GM21423 (cell line): ENCODE measurements around the gene SNTB2.

Experiments
- ATAC-seq: cut with Tn5 transposase; IDR thresholded peaks from one replicate; pipeline ENCODE4 v1.9.1; 2021; ENCODE audit warnings: mild to moderate bottlenecking, moderate library complexity; ENCODE audit not compliant: unreplicated experiment

SNTB2 gene

DNA sequence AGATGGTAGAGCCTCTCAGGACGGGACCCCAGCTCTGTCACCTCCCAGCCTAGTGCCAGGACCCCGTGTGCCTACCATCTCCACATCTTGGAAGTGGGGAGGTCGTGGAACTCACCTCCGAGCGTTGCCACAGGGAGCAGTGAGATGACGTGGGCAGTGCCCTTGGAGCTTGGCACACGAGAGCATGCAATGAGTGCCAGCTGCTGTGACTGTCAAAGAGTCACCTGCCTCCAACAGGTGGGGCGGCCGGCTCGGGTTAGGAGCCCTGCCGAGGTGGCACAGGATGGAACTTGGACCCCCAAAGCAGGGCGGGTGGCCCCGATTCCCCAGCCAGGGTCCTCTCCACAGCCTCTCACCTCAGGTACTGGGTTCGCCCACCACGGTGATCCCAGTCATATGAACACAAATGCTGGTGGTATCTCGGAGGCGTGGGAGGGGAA lies 129.7 kb downstream of the SNTB2 start:
- ATAC-seq, result no peak

DNA sequence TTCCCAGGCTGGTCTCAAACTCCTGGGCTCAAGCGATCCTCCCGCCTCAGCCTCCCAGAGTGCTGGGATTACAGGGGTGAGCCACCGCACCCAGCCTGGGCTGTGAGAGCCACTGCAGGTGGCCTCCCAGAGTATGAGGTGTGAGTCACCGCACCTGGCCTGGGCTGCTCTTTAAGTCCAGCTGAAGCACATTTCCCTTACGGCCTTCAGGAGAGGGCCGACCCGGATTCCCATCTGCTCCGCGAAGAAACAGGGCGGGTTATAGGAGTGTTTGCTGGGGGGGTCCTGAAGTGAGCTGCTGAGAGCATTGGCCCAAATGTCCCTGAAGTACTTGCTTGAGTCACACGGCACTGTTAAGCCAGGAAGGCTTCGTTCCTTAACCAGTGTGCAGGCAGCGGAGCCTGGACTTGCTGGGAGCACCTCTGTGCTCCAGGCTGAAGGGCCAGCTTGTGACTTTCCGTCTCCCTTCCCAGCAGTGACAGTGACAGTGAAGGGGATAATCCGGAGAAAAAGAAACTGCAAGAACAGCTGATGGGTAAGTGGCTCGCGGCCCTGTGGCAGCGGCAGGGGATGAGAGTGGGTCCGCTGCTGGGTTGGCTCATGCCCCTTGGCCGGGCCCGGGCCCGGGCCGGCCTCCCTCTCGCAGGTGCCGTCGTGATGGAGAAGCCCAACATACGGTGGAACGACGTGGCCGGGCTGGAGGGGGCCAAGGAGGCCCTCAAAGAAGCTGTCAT lies 131.4 kb downstream of the SNTB2 start:
- ATAC-seq, result no peak

DNA sequence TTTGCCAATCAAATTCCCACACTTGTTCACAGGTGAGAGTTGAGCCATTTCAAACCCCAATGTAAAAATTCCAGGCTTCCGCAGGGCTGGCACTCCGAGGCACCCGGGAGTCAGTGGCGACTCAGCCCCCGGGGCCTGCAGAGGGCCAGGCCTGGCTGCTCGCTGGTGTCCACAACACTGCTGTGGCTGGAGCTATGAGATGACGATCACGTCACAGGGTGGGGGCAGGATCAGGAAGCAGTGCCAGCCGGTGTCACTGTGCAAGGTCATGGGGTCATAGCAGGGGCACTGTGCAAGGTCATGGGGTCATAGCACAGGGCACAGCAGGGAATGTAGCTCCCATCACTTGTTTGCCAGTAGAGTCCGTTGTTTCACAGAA lies 131.9 kb downstream of the SNTB2 start:
- no peak for ATAC-seq

DNA sequence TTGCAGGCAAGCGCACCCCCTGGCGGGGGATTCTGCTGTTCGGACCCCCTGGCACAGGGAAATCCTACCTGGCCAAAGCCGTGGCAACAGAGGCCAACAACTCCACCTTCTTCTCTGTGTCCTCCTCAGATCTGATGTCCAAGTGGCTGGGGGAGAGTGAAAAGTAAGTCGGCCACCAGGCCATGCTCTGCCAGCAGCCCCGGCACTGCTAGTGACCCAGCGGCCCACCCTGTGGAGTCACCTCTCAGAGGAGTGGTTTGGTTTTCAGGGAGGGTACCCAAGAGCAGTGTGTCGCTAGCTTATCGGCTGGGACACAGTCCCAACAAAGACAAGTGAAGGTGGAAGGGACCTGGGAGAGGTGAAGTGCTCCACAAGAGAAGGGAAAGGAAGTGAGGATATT lies 132.4 kb downstream of the SNTB2 start:
- no peak for ATAC-seq

DNA sequence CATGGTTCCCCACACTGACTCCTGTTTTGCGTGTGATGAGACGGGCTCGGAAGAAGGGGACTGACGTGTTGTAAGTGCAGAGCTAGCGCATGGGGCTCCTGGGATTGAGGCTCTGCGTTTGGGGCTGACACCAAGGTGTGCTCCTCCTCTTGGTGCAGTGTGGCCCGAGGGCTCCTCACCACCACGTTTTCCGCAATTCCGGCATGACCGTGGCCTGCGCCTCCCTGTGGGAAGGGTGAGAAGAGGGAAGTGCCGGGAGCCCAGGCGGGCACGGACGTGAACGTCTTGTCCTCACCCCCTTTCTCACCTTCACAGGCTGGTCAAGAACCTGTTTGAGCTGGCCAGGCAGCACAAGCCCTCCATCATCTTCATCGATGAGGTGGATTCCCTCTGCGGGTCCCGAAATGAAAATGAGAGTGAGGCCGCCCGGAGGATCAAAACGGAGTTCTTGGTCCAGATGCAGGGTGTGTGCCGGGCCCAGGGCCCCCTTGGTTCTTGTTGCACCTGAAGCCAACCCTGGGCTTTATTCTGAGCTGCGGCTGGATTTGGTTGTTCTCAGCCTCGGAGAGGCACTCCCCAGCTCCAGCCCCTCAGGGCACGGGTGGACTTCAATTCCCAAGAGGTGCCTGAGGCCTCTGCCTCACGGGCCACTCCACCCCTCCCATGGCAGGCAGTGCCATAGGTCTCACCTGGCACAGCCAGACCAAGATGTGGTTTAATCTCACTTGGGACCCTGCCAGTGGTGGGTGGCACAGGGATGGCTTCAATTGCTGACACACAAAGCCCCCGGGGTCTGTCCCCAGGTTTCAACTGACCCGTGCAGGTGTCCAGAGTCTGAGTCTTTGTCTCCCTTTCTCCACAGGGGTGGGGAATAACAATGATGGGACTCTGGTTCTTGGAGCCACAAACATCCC lies 133.1 kb downstream of the SNTB2 start:
- ATAC-seq, result no peak

DNA sequence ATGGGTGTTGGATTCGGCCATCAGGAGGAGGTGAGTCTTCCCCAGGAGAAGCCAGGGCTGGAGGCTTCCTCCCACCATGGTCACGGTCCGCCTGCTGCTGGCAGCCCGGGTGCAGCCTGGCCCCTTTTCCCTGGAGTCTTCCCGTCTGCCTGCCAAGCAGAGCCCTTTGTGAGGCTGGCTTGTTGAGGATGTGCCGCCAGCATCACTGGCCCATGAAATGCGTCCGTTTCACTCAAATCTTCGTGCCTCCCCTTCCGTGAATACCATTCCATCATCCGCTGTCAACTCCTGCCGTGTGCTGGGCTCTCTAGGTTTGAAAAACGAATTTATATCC lies 133.7 kb downstream of the SNTB2 start:
- no peak for ATAC-seq

DNA sequence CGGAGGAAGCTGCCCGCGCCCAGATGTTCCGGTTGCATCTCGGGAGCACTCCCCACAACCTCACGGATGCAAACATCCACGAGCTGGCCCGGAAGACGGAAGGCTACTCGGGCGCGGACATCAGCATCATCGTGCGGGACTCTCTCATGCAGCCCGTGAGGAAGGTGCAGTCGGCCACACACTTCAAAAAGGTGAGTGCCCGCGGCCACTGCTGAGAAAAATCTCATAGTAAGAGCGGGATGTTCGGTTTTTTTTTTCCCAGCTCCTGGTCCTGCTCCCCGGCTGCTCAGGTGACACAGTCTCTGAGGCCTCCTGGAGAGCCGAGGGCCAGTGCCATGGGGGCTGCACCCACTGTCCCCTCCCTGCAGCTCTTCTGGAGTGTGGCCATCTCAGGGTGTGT lies 134.1 kb downstream of the SNTB2 start:
- ATAC-seq, result no peak

DNA sequence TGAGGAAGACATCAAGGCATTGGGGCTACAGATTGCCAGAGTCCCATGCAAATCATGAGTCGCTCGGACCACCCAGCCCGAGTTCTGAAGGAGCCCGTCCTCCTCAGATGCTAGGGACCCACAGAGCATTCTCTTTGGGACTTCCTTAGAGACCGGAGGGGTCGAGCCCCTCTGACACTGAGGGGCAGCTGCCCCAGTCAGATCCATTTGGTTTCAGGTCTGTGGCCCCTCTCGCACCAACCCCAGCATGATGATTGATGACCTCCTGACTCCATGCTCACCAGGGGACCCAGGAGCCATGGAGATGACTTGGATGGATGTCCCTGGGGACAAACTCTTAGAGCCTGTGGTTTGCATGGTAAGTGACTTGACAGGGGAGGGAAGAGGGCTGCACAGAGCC lies 135.4 kb downstream of the SNTB2 start:
- ATAC-seq, result no peak

DNA sequence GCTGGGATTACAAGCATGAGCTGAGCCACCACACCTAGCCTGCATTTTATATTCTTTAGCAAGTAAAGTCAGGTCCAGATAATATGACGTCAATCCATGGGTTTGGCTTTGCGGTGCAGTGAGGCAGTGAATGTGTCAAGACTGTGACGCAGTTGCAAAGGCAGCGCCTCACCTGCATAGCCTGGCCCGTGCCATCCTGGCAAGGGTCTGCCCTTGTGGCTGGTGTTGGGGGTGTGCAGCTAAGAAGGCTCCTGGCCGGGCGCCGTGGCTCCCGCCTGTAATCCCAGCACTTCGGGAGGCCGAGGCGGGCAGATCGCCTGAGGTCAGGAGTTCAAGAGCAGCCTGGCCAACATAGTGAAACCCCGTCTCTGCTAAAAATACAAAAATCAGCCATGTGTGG lies 136.5 kb downstream of the SNTB2 start:
- ATAC-seq, result no peak

DNA sequence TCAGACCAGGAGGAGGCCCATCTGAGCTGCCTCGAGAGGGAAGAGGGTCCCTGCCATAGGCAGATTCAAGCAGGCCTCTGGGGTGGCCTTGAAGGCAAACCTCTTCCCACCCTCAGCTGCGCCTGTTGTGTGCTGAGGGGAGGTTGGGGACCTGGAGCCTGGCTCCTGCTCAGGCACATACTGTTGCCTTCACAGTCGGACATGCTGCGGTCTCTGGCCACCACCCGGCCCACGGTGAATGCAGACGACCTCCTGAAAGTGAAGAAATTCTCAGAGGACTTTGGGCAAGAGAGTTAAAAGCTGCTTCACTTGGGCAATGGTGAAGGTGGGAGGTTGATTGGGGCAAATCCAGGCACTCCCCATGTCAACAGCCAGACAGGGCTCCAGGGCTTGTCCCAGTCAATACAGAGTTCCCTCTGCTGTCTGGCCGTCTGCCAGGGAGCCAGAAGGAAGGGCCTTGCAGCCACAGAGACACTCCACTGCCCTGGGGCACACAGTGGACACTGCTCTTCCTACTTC lies 137.1 kb downstream of the SNTB2 start:
- no peak for ATAC-seq

DNA sequence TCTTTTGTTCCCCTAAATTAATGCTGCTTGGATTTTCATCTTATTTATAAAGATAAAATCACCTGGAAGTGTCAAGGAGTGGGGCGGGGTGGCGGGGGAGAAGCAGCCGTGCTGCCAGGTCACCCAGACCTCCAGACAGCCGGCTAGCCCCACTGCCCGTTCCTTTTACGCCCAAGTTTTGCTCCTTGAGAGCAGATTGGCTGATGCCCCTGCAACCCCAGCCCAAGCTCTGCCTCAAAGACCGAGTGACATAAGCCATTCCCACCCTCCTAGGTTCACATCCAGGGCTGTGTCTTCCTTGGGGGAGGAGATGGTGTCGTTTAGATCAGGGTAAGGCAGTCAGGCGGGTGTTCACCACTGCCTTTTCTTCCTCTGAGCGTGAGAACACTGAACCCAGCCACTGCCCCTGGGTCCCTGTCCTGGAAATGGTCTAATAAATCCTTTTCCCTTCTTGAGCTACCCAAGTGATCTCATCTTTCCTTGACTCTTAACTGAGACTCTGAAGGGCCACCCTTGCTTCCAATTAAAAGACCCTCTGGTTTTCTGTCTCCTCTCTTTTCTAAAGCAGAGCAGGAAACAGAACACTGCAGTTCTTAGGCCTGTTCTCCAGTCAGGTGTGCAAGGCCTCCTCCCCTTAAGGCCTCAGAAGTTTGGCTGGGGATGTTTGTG lies 137.8 kb downstream of the SNTB2 start:
- ATAC-seq, result no peak

DNA sequence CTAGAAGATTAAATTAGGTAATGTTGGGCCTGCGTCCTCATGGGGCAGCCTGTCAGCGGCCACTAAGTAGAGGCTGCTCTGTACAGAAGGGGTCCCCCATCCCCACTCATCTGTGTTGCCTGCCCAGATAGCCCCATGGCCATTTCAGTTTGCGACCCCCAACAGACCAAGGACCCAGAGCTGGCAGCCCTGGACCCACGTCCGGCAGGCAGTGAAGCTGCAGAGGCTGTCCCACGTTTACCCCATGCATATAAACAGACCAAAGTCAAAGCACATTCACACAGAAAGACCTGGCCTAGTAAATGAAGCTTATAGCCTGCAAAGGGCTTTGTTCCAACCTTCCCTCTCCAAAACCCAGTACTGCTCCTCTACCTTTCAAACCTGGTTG lies 138.8 kb downstream of the SNTB2 start:
- no peak for ATAC-seq

DNA sequence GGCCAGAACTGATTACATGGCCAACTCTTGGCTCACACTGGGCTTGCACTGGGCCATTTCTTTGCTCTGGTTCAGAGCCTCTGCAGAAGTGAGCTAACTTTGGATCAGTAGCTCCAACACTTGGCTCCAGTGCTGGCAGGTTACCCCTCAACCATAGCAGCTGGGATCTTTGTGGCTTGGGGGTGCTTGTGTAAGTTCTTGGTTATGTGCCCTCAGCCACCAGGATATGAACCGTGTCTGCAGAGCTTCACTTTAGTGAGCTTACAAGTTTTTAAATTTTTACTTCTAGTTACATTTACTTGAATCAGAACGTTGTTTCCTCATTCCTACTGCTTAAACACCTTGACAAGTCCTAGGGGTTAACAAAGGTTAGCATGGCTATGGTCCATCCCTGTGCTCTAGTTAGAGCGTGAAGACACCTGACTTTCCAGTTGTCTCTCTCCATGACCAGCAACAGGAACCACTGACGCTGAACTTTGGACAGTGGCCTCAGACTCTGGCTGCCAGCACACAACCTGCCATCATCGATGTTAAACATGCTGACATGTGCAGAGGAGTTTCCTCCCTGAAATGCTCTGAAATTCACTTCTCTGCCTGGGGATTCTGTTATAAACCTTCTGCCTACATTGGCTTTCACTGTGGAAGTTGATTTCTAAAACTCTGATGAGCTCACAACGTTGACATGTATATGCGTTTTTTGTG lies 139.4 kb downstream of the SNTB2 start:
- ATAC-seq, result no peak

DNA sequence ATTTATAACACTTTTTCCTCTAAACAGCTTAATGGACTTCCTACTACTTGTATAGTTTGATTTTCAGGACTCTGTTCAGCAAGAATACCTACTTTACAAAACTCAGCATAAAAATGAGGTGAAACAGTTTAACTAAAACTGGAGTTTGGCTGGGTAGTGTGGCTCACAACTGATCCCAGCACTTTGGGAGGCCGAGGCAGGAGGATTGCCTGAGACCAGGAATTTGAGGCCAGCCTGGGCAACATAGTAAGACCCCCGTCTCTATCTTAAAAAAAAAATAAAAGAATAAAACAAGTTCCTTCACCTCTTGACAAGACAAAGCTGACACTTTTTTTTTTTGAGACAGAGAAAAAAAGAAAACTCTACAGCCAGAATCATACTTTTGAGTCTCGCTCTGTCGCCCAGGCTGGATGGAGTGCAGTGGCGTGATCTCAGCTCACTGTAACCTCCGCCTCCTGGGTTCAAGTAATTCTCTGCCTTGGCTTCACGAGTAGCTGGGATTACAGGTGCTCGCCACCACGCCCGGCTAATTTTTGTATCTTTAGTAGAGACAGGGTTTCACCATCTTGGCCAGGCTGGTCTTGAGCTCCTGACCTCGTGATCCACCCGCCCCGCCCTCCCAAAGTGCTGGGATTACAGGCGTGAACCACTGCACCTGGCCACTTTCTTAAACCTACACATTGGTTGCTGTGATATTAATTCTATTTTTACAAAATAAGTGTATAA lies 140.8 kb downstream of the SNTB2 start:
- ATAC-seq, result no peak

DNA sequence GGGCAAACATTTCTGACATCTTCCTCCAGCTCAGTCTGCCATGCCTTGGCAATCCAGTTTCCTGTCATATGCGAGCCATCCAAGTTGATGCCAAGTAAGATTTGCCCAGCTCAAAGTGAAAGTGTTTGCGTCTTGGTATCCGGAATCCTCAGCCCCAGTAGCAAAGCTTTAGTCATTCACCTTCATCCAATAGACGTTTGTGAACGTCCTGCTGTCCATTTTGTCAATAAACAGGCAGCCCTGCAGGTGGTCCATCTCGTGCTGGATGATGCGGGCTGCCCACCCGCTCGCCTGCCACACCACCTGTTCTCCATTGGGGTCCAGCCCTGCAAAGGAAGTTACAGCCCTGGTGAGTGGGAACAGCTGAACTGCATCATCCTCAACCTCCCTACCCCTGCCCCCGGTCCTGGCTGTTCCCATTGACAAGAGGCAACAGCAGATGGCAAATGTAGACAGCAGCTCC lies 141.9 kb downstream of the SNTB2 start:
- ATAC-seq, result no peak

DNA sequence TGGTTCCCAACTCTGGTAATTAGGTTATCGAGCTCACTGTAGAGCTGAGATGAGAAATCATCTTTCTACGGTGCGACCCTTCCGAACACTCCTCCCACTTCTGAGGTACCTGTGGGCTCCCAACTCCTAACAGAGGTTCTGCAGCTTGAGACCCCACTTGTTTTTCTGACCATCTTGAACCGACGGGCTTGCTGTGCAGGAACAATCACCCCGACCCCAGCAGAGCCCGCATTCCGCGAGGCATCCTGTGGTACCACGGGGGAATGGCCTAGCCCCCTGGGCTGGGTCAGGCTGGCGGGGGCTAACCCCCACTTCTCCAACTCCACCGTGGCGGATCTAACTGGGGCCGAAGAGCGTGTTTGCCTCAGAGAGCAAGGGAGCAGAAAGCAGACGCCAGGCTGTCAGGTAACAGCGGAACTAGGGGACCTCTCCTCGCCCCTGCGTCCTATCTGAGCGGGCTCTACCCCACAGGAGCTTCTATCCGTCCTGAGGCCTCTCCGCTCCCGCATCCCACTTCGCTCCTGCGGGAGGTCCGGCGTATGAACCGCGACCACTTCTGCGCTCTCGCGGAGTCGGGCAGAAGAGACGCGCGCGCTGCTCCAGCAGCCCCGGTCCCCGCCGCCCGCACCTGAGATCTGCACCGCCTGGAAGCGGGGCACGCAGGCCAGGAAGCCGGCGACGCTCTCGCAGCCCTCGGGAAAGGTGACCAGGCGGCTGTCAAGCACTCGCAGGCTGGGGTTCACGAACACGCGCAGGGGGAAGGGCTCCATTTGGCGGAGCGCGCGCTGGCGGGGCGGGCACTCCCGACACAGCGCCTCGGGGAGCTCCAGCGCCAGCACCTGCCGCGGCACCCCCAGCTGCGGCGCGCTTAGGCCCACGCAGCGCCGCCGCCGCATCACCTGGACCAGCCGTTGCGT lies 142.7 kb downstream of the SNTB2 start:
- ATAC-seq, result peak; percentile 30

DNA sequence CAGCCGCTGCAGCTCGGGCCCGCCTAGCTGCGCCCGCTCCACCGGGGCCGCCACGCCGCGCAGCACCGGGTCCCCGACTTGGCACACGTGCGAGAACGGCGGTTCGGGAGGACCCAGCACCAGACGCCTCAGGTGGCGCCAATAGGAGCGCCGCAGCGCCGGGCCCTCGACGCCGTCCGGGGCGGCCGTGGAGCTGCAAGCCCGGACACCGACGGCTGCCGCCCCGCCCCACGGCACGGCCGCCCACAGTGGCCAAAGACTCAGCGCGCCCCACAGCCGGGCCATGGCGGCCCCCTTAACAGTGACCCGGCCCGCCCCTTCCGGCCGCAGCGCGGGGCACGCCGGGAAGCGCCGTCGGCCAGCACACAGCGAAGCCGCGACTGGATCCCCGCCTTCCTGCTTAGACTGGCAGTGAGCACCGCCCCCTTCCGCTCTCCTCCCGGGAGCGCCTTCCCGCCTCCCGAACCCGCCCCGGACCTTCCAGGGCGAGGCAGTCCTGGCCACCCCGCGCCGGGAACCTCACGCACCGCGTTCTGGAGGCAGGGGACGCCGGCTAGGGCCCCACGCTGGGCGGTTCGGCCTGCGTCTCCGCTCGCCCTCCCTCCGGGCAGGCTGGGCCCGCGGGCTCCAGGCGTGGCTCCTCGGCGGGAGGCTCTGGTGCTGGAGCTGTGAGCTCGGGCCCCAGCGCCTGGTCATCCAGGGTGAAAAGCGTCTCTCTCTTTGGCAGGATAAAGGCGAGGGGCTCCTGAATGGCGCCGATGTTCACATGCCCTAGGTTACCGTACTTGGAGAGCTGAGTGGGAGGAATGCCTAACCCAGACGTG lies 143.5 kb downstream of the SNTB2 start, which contains the start of gene PDF:
Gene PDF (minus strand): TSS at position 303 of the 824 bp plus-strand sequence. CDS start 18 bp downstream, at position 285.
- ATAC-seq, result peak; percentile 91

DNA sequence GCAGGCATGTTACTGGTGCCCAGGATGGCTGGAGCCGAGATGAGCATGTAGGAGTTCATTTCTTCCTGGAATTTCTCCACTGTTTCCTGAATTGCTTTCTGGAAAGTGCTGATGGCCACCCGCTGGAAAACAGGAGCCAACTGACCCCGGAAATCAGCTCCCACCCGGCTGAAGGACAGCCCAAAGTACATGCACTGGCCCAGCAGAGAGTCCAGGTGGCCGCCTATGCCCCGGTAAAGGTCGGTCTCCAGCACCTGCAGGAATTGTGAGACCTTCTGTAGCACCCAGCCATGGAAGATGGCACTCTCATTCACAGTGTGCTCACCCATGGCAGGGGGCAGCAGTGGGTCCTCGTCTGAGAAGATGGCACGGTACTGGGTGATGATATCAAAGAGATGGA lies 147.7 kb downstream of the SNTB2 start:
- no peak for ATAC-seq
